Endodermal cell (in vitro differentiated cells): ENCODE data around the gene FADS1. TPM values are rescaled to one million over a fixed set of nuclear protein-coding genes. Genes with fewer than 3 reads are reported as not detected.
A peak's percentile ranks its signal among the peaks of the same experiment; 100 is the strongest.

Experiments
- DNase-seq: peaks from one replicate; pipeline ENCODE4 v3.0.0-alpha.2; 2017
- H3K27ac ChIP-seq: 2 replicates; pipeline ENCODE4 v1.5.1; 2013; ENCODE audit warnings: mild to moderate bottlenecking, low read depth, low read length, moderate library complexity
- H3K27me3 ChIP-seq: 2 replicates; pipeline ENCODE4 v1.6.1; 2013; ENCODE audit warnings: mild to moderate bottlenecking, low read length, moderate library complexity; ENCODE audit not compliant: insufficient read depth, control insufficient read depth, poor library complexity, severe bottlenecking
- H3K36me3 ChIP-seq: 2 replicates; pipeline ENCODE4 v1.7.0; 2013; ENCODE audit warnings: mild to moderate bottlenecking, low read length, moderate library complexity; ENCODE audit not compliant: control insufficient read depth, insufficient read depth
- H3K4me1 ChIP-seq: one replicate; pipeline ENCODE4 v1.7.0; 2013; ENCODE audit warnings: low read length; ENCODE audit not compliant: control insufficient read depth, insufficient read depth
- H3K4me3 ChIP-seq: 2 replicates; pipeline ENCODE4 v1.5.1; 2013; ENCODE audit warnings: mild to moderate bottlenecking, low read length, moderate library complexity
- H3K9ac ChIP-seq: 2 replicates; pipeline ENCODE4 v1.6.1; 2013; ENCODE audit warnings: mild to moderate bottlenecking, low read length, moderate library complexity; ENCODE audit not compliant: poor library complexity, severe bottlenecking; ENCODE audit errors: extremely low read depth
- H3K9me3 ChIP-seq: 2 replicates; pipeline ENCODE4 v1.6.1; 2013; ENCODE audit warnings: mild to moderate bottlenecking, low read length, moderate library complexity; ENCODE audit not compliant: control insufficient read depth
- H3K27ac Mint-ChIP-seq: 2 replicates; pipeline ENCODE4 v1.8.0; 2020; ENCODE audit warnings: mixed read lengths
- H3K27me3 Mint-ChIP-seq: 2 replicates; pipeline ENCODE4 v1.8.0; 2021; ENCODE audit warnings: mild to moderate bottlenecking, mixed read lengths; ENCODE audit not compliant: insufficient read depth
- H3K36me3 Mint-ChIP-seq: 2 replicates; pipeline ENCODE4 v1.8.0; 2020; ENCODE audit warnings: low read depth, mixed read lengths
- H3K4me1 Mint-ChIP-seq: 2 replicates; pipeline ENCODE4 v1.8.0; 2020; ENCODE audit warnings: mixed read lengths
- H3K4me3 Mint-ChIP-seq: 2 replicates; pipeline ENCODE4 v1.8.0; 2020; ENCODE audit warnings: mild to moderate bottlenecking, moderate library complexity, mixed read lengths
- H3K9me3 Mint-ChIP-seq: 2 replicates; pipeline ENCODE4 v1.8.0; 2020; ENCODE audit warnings: mild to moderate bottlenecking, mixed read lengths
- WGBS, 2 experiments: methylation state at CpG; one replicate each; pipeline versions ENCODE4 v1.1.5 to v1.1.7; 2013; ENCODE audit warnings: missing lambda C conversion rate in 2 of 2, mixed read lengths in 1 of 2; ENCODE audit not compliant: insufficient coverage in 1 of 2, insufficient read length in 1 of 2; 5-methylcytosine and 5-hydroxymethylcytosine counted together
- total RNA-seq, 2 donors: library from RNA; stranded (reverse); fragmentation: NEBNext Ultra II Directional in 1 of 2; extraction: Animal tissue kit (Norgen Biotek cat#: 25700) in 1 of 2; gene quantifications; 2 replicates in 1 of 2; 3 replicates in 1 of 2; pipeline ENCODE4 v1.2.1, GENCODE V29; 2021
- TF ChIP-seq, protein P1 (sequence below): fragments of 200-600 bp; sonication (generic); conservative IDR thresholded peaks from 2 replicates; pipeline ENCODE4 v1.5.0; 2021; ENCODE audit warnings: antibody characterized with exemption, mild to moderate bottlenecking

The FADS1 gene
- total RNA-seq, 2 donors from 2014 or later, result 127 to 138 TPM

DNA sequence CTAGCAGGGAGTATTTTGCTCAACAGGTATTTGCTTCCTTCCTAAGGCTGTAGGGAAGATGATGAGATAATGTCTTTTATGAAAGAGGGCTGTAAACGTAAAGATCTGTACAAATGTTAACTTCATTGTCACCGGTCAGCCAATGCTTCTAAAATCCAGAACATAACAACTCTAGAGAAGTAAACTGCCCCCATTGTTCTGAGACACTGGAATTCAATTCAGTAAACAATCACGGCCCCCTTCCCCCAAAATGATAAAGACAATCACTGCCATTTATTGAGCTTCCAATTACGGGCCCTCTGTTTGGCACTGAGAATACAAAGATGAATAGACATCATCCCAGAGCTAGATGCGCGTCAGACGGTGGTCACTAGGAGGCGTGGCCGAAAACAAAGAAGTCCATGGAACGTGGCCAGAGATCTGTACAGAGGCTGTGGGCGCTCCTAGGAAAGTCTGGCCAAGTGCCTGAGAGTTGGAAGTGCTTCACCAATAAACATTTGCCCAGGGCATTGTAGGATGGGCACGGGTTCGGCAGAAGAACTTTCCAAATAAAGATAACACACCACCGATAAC lies 25.0 kb downstream of the FADS1 start:
- peaks cover 15% of the 10 kb centered on the region for H3K4me1 Mint-ChIP-seq
- no peaks in the 10 kb centered on the region for H3K27me3 ChIP-seq
- no peaks in the 10 kb centered on the region for H3K9me3 Mint-ChIP-seq
- H3K4me3 ChIP-seq, result peak overlapping the region; percentile 92
- DNase-seq, result peak; percentile 77
- no peaks in the 10 kb centered on the region for H3K27me3 Mint-ChIP-seq
- H3K4me3 Mint-ChIP-seq, result peak overlapping the region; percentile 90
- peaks cover 59% of the 10 kb centered on the region for H3K36me3 ChIP-seq
- peak overlapping the region; percentile 99 for H3K9ac ChIP-seq
- TF ChIP-seq, protein P1, sequence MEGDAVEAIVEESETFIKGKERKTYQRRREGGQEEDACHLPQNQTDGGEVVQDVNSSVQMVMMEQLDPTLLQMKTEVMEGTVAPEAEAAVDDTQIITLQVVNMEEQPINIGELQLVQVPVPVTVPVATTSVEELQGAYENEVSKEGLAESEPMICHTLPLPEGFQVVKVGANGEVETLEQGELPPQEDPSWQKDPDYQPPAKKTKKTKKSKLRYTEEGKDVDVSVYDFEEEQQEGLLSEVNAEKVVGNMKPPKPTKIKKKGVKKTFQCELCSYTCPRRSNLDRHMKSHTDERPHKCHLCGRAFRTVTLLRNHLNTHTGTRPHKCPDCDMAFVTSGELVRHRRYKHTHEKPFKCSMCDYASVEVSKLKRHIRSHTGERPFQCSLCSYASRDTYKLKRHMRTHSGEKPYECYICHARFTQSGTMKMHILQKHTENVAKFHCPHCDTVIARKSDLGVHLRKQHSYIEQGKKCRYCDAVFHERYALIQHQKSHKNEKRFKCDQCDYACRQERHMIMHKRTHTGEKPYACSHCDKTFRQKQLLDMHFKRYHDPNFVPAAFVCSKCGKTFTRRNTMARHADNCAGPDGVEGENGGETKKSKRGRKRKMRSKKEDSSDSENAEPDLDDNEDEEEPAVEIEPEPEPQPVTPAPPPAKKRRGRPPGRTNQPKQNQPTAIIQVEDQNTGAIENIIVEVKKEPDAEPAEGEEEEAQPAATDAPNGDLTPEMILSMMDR, result peak; percentile 35
- H3K27ac ChIP-seq, result peak overlapping the region; percentile 94
- peak overlapping the region; percentile 100 for H3K27ac Mint-ChIP-seq
- no peaks in the 10 kb centered on the region for H3K4me1 ChIP-seq
- no peaks in the 10 kb centered on the region for H3K9me3 ChIP-seq
- peaks cover 42% of the 10 kb centered on the region for H3K36me3 Mint-ChIP-seq
- 10 to 11% methylated on average over 11 to 14 of the region's 14 CpGs for WGBS, 2 experiments

DNA sequence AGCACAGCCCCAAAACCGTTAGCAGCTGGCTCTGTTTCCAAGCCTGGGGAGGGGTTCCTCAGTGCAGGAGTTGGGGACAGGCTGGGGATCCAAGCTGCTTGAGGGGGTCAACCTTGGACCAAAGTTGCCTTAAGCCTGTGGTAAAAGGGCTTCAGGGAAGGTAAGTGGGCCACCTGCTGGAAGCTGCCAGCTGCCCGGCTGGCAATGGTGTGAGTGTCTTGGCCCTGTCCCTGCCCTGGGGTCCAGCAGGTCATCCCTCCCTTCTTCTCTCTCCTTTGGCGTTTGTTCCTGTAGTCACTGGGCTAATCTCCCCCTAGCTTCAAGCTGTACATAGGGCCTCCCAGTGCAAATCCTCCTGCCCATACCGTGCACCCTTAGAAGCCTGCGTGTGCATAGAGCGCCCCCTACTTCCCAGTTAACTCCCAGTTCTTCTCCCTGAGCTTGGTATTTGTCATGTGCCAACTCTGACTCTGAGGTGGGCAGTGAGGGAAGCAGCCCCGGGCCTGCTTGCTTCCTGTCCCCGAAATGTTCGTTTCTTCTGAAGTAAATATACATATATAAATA lies 28.8 kb downstream of the FADS1 start:
- no peak overlapping the region for H3K4me3 ChIP-seq
- TF ChIP-seq, protein P1, result peak; percentile 87
- Mint-ChIP-seq H3K4me1 (peaks cover 6% of the 10 kb centered on the region), H3K27me3 (no peaks in the 10 kb centered on the region), H3K9me3 (no peaks in the 10 kb centered on the region), H3K4me3 (no peak overlapping the region), H3K27ac (no peak overlapping the region), H3K36me3 (peaks cover 45% of the 10 kb centered on the region)
- peak; percentile 89 for DNase-seq
- H3K27me3 ChIP-seq, result no peaks in the 10 kb centered on the region
- no peak overlapping the region for H3K27ac ChIP-seq
- H3K9me3 ChIP-seq, result no peaks in the 10 kb centered on the region
- peaks cover 57% of the 10 kb centered on the region for H3K36me3 ChIP-seq
- WGBS, 2 experiments, result 64 to 69% methylated on average over 6 of the region's 9 CpGs
- H3K4me1 ChIP-seq, result no peaks in the 10 kb centered on the region
- H3K9ac ChIP-seq, result no peak overlapping the region

DNA sequence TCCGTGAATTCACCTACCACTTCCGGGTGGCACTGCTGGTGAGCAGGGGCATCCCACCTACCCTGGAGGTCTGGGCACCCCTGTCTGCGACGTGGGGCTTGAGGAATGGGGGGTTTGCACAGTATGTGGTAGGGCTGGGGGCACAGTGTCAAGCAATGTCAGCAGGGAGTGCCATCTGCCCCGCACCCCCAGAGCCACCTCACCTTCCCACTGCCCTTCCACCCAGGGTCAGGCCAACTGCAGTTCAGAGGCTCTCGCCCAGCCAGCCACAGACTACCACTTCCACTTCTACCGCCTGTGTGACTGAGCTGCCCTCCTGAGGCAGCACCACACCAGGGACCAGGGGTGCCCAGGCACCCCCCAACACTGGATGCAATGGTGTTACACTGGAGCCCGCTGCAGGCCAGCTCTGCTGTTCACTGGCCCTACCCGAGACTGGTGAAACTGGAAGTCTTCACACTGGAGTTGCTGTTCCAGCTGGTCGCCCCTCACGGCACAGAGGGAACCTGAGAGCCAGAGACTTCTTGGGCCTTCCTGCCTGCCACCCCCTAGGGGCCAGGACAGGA lies 30.9 kb downstream of the FADS1 start:
- no peak overlapping the region for H3K27ac ChIP-seq
- no peaks in the 10 kb centered on the region for H3K9me3 ChIP-seq
- H3K4me1 ChIP-seq, result no peaks in the 10 kb centered on the region
- Mint-ChIP-seq H3K36me3 (peaks cover 52% of the 10 kb centered on the region), H3K4me3 (no peak overlapping the region), H3K9me3 (no peaks in the 10 kb centered on the region), H3K4me1 (no peaks in the 10 kb centered on the region), H3K27ac (no peak overlapping the region), H3K27me3 (no peaks in the 10 kb centered on the region)
- H3K27me3 ChIP-seq, result no peaks in the 10 kb centered on the region
- no peak overlapping the region for H3K9ac ChIP-seq
- DNase-seq, result no peak
- TF ChIP-seq, protein P1, result no peak
- peaks cover 63% of the 10 kb centered on the region for H3K36me3 ChIP-seq
- H3K4me3 ChIP-seq, result no peak overlapping the region
- WGBS, 2 experiments, result 92 to 95% methylated on average over 7 to 11 of the region's 11 CpGs
